ENCODE results near the gene SCAPER.

Gene SCAPER

DNA sequence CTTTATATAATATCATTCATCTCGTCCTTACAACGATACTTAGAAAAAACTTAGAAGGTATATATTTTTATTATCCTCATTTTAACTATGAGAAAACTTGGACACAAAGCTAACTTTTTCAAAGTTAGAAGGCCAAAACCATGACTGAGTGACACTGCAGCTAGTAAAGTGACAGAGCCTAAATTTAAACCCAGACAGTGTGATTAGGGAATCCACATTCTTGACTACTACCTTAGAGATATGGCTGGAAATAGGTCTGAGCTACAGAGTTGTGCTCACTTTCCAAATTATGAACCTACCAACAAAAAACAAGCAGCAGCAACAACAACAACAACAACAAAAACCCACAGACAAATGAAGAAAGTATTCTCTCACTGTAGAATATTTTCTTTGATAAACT, 236.2 kb downstream of the SCAPER start:
- DNase-seq (ENCODE audit: low read depth in 2 of 2): no peak

- no peak for DNase-seq (ENCODE audit: low read depth in 2 of 2)
Measured at GRCh38 chr15:76667943-76668715, 237.0 kb downstream of the SCAPER start.

- DNase-seq (ENCODE audit: low read depth in 2 of 2): no peak
Measured at GRCh38 chr15:76664895-76665294, 240.2 kb downstream of the SCAPER start.

- no peak for DNase-seq (ENCODE audit: low read depth in 2 of 2)
Measured at GRCh38 chr15:76664411-76664810, 240.7 kb downstream of the SCAPER start.

- DNase-seq (ENCODE audit: low read depth in 2 of 2): no peak
Measured at GRCh38 chr15:76663529-76663928, 241.6 kb downstream of the SCAPER start.

DNA sequence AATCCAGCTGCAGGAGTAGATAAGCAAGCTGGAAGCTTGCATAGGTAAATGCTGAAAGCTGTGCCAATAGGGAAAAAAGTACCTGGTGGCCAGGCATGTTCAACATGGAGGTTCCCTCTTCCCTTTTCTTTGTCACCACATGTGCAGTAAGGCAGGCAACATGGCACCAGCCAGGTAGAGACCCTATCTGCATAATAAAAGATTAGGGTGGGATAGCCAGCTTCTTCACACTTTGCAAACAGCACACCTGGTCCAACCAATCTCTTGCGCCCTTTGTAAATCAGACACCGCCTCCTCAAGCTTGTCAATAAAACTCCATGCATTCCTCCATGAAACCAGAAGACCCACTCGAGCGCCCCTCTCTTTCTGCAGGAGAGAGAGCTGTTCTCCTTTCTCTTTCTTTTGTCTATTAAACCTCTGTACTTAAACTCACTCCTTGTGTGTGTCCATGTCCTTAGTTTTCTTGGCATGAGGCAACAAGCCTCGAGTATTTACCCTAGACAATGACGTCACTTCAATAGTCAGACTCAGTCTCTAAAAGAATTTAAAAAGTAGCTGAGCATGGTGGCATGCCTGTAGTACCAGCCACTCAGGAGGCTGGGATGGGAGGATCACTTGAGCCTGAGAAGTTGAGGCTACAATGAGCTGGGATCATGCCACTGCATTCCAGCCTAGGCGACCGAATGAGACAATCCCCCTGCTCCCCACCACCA, 256.3 kb downstream of the SCAPER start:
- no peak for DNase-seq (ENCODE audit: low read depth in 2 of 2)

GRCh38 chr15:76647612-76648011, 257.5 kb downstream of the SCAPER start:
- DNase-seq (ENCODE audit: low read depth in 2 of 2): no peak

DNA sequence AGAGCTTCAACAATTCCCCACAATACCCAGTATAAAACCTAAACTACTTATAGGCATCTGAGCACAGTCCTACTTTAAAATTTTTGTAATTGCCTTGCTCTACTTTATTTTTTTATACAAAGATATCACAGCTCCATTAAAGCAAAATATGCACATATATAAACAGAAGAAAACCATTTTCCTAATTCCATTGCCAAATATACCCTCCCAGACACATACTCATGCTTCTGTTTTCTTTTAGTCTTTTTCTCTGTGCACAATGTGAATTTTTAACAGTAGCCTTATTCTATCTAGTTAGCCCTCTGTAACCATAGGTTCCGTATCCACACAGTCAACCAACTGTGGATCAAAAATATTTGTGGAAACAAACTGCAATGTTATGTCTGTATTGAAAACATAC, 260.5 kb downstream of the SCAPER start:
- no peak for DNase-seq (ENCODE audit: low read depth in 2 of 2)

- DNase-seq (ENCODE audit: low read depth in 2 of 2): no peak
Measured at GRCh38 chr15:76642671-76643070, 262.5 kb downstream of the SCAPER start.

GRCh38 chr15:76637166-76637565, 268.0 kb downstream of the SCAPER start:
- no peak for DNase-seq (ENCODE audit: low read depth in 2 of 2)

DNA sequence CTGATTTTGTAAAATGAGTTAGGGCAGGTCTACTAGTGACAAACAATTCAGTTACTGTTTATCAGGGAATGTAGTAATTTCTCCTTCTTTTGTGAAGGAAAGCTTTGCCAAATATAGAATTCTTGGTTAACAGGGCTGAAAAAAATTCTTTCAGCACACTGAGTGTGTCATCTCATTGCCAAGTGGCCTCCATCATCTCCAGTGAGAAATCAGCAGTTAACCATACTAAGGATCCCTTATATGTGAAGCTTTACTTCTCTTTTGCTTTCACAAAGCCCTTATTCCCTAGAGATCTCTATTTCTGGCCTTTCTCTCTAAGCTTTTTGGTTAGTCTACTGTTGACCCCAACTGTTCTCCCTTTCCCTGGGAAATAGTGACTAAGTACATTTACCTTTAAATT, 269.1 kb downstream of the SCAPER start:
- DNase-seq (ENCODE audit: low read depth in 2 of 2): no peak

- DNase-seq (ENCODE audit: low read depth in 2 of 2): no peak
Measured at GRCh38 chr15:76626611-76627010, 278.5 kb downstream of the SCAPER start.

DNA sequence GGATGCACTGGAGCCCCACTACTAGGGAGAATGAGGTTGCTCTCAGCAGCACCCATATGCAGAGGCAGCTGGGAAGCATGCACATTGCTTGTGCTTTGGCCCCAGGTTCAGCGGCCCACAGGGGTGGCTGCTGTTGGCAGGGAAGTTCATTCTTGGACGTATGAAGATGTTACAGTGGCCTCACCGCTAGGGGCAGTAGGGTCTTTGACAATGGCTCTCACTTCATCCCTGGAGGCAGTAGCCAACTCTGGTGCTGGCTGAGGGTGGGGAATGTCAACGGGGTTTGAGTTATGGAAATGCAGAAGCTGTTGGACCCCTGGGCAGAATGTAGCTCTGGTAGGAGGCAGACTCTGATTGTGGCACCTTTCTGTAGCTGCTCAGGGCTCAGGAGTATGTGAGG, 279.9 kb downstream of the SCAPER start:
- DNase-seq (ENCODE audit: low read depth in 2 of 2): no peak

GRCh38 chr15:76614725-76615124, 290.4 kb downstream of the SCAPER start:
- DNase-seq (ENCODE audit: low read depth in 2 of 2): no peak

DNA sequence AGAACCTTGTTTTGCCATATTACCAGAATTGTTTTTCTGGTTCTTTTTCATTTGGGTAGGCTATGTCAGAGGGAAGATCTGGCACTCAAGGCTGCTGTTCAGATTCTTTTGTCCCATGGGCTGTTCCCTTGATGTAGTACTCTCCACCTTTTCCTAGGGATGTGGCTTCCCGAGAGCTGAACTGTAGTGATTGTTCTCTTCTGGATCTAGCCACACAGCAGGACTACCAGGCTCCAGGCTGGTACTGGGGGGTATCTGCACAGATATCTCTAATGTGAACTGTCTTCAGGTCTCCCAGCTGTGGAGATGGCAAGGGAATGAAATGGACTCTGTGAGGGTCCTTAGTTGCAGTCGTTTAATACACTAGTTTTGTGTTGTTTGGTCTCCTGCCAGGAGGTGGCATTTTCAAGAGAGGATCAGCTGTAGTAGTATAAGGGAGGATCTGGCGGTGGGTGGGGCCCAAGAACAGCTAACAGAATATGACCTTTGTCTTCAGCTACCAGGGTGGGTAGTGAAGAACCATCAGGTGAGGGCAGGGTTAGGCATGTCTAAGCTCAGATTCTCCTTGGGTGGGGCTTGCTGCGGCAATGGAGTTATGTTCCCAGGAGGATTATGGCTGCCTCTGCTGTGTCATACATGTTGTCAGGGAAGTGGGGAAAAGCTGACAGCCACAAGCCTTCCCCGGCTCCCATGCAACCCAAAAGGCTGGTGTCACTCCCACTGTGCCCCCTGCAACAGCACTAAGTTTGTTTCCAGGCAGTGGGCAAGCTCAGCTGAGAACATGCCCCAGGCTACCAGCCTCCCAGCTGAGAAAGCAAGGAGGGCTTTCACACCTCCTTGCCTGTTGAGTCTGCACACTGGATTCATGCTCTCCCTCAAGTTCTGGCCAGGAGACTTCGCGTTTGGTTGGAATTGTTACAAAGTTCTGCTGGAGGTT, 316.1 kb downstream of the SCAPER start:
- DNase-seq (ENCODE audit: low read depth in 2 of 2): no peak

GRCh38 chr15:76585576-76585897, 319.6 kb downstream of the SCAPER start:
- no peak for DNase-seq (ENCODE audit: low read depth in 2 of 2)

- no peak for DNase-seq (ENCODE audit: low read depth in 2 of 2)
Measured at GRCh38 chr15:76584868-76585575, 320.1 kb downstream of the SCAPER start.

DNA sequence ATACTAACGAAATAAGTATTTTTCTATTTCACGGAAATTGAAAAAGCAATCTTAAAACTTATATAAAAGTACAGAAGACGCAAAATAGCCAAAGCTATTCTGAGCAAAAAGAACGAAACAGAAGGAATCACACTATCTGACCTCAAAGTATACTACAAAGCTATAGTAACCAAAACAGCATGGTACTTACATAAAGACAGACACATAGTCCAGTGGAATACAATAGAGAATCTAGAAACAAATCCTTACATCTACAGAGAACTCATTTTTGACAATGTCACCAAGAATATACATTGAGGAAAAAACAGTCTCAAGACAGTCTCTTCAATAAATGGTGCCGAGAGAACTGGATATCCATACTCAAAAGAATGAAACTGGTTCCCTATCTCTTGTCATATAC, 322.6 kb downstream of the SCAPER start:
- DNase-seq (ENCODE audit: low read depth in 2 of 2): no peak

DNA sequence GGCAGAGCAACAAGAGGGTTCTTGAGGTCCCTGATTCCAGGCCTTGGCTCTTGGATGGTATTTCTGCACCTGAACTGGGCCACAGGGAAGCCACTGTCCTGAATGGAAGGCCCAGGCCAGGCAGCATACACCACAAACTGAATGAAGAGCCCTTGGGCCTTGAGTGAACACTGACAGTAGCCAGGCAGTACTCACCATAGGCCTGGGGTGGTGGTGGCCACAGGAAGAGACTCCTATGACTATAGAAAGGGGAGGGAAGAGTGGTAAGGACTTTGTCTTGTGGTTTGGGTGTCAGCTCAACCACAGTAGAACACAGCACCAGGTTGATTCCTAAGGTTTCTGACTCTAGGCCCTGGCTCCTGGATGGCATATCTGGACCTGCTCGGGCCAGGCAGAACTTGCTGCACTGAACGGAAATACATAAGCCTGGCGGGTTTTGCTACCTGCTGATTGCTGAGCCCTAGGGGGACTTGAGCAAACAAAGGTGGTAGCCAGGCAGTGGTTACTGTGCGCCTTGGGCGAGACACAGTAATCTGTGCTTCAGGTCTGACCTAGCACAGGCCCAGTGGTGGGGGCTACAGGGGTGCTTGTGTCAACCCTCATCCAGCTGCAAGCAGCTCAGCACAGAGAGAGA, 327.1 kb downstream of the SCAPER start:
- no peak for DNase-seq (ENCODE audit: low read depth in 2 of 2)

DNA sequence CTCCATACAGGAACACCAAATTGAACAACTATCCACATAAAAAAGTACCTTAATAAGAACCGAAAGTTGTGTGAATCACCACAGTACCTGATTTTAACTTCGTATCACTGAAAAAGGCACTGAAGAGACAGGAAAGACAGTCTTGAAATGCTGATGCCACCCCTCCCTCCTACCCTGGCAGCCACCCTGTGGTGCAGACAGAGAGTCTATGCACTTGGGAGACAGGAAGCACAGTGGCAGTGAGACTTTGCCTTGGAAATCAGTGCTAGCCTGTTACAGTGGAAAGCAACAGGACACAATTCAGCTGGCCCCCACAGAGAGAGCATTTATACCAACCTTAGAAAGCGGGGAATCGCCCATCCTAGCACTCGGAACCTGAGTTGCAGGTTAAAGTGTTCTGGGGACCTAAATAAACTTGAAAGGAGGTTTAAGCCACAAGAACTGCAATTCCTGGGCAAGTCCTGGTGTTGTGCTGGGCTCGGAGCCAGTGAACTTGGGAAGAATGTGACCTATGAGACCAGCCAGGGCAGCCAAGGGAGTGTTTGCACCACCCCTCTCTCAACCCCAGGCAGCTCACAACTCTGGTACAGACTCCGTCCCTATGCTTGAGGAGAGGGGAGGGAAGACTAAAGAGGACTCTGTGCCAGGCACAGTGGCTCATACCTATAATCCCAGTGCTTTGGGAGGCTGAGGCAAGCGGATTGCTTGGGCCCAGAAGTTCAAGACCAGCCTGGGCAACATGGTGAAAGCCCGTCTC, 328.4 kb downstream of the SCAPER start:
- no peak for DNase-seq (ENCODE audit: low read depth in 2 of 2)

DNA sequence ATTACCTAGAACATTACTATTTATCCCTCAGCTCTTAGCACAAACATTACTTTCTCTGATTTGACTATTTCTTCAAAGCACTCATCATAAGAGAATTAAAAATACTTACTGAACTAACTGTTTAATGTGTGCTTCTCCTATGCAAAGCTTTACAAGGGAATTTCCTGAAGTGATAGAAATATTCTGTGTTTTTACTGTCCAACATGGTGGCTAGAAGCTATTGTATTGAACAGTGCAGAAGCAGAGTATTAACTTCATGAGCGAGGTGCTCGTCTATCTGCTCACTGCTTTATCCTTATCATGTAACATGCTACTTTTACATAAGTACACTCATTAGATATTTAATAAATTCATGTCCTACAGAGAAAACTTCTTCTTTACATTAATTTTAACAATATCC, 329.5 kb downstream of the SCAPER start:
- no peak for DNase-seq (ENCODE audit: low read depth in 2 of 2)
